Neural cell (in vitro differentiated cells): ENCODE results near the gene OR2J3. TPM values are rescaled to one million over a fixed set of nuclear protein-coding genes. Genes with fewer than 3 reads are reported as not detected.

ENCODE experiments used
- H2AFZ ChIP-seq: fragments of 200-600, 300-800 bp; sonication (generic), shearing (Covaris generic); 2 replicates; pipeline ENCODE4 v1.6.0; 2014; ENCODE audit warnings: low read depth, mild to moderate bottlenecking, antibody characterized with exemption, low read length, moderate library complexity
- H3F3A ChIP-seq: fragments of 200-600 bp; shearing (Covaris generic); 2 replicates; pipeline ENCODE4 v1.6.1; 2016; ENCODE audit warnings: mild to moderate bottlenecking, moderate library complexity, mixed read lengths, antibody characterized with exemption, low read length; ENCODE audit not compliant: insufficient read depth, poor library complexity, severe bottlenecking
- H3K27ac ChIP-seq: fragments of 200-600, 300-800 bp; sonication (generic), shearing (Covaris generic); 2 replicates; pipeline ENCODE4 v1.5.1; 2014; ENCODE audit warnings: mild to moderate bottlenecking, low read length, moderate library complexity
- H3K27me3 ChIP-seq: fragments of 300-800, 200-600 bp; sonication (generic), shearing (Covaris generic); 2 replicates; pipeline ENCODE4 v1.6.0; 2014; ENCODE audit warnings: mild to moderate bottlenecking, low read depth, low read length, moderate library complexity; ENCODE audit not compliant: insufficient read depth
- H3K36me3 ChIP-seq: fragments of 300-800, 200-600 bp; sonication (generic), shearing (Covaris generic); 2 replicates; pipeline ENCODE4 v1.5.1; 2014; ENCODE audit warnings: mild to moderate bottlenecking, antibody characterized with exemption, low read length, moderate library complexity; ENCODE audit not compliant: insufficient read depth
- H3K4me2 ChIP-seq: fragments of 300-800, 200-600 bp; sonication (generic), shearing (Covaris generic); 2 replicates; pipeline ENCODE4 v1.6.0; 2014; ENCODE audit warnings: mild to moderate bottlenecking, low read length
- H3K4me3 ChIP-seq: fragments of 300-800, 200-600 bp; sonication (generic), shearing (Covaris generic); 2 replicates; pipeline ENCODE4 v1.5.1; 2014; ENCODE audit warnings: mild to moderate bottlenecking, low read length, moderate library complexity
- H3K79me2 ChIP-seq: fragments of 200-600 bp; shearing (Covaris generic); replicated peaks from 2 replicates; pipeline ENCODE4 v1.6.0; 2014; ENCODE audit warnings: mild to moderate bottlenecking, low read length, moderate library complexity; ENCODE audit not compliant: insufficient read depth
- H3K9ac ChIP-seq: fragments of 300-800, 200-600 bp; sonication (generic), shearing (Covaris generic); 2 replicates; pipeline ENCODE4 v1.6.1; 2016; ENCODE audit warnings: mild to moderate bottlenecking, low read length, mixed read lengths
- H3K9me2 ChIP-seq: fragments of 200-600 bp; shearing (Covaris generic); 2 replicates; pipeline ENCODE4 v1.6.1; 2016; ENCODE audit warnings: mild to moderate bottlenecking, low read length, mixed read lengths; ENCODE audit not compliant: insufficient read depth
- H3K9me3 ChIP-seq: fragments of 200-600, 300-800 bp; sonication (generic), shearing (Covaris generic); 2 replicates; pipeline ENCODE4 v1.6.1; 2016; ENCODE audit warnings: mild to moderate bottlenecking, mixed run types, low read length, moderate library complexity, mixed read lengths
- H4K20me1 ChIP-seq: fragments of 200-600 bp; shearing (Covaris generic); 2 replicates; pipeline ENCODE4 v1.6.1; 2016; ENCODE audit warnings: mild to moderate bottlenecking, mixed run types; ENCODE audit not compliant: insufficient read depth
- CTCF ChIP-seq: fragments of 450-650 bp; IDR thresholded peaks from 2 replicates; pipeline ENCODE4 v1.5.1; 2014; ENCODE audit warnings: antibody characterized with exemption, mild to moderate bottlenecking, moderate library complexity; ENCODE audit not compliant: poor library complexity, severe bottlenecking
- EP300 ChIP-seq: fragments of 450-650 bp; conservative IDR thresholded peaks from 2 replicates; pipeline ENCODE4 v1.6.1; 2014; ENCODE audit warnings: antibody characterized with exemption, mild to moderate bottlenecking, moderate library complexity; ENCODE audit not compliant: poor library complexity, severe bottlenecking
- EZH2 ChIP-seq: fragments of 200-600, 300-800 bp; shearing (Covaris generic), sonication (generic); IDR thresholded peaks from 2 replicates; pipeline ENCODE4 v1.6.1; 2014; ENCODE audit warnings: antibody characterized with exemption, low read length, borderline replicate concordance, mild to moderate bottlenecking; ENCODE audit not compliant: insufficient read depth, poor library complexity, severe bottlenecking
- MXI1 ChIP-seq: fragments of 450-650 bp; conservative IDR thresholded peaks from 2 replicates; pipeline ENCODE4 v1.6.1; 2014; ENCODE audit warnings: antibody characterized with exemption, mild to moderate bottlenecking; ENCODE audit not compliant: poor library complexity, severe bottlenecking
- POLR2AphosphoS5 ChIP-seq: IDR thresholded peaks from 2 replicates; pipeline ENCODE4 v1.6.1; 2012
- RAD21 ChIP-seq: fragments of 450-650 bp; conservative IDR thresholded peaks from 2 replicates; pipeline ENCODE4 v1.6.1; 2014; ENCODE audit warnings: antibody characterized with exemption, mild to moderate bottlenecking, moderate library complexity
- SMC3 ChIP-seq: fragments of 450-650 bp; conservative IDR thresholded peaks from 2 replicates; pipeline ENCODE4 v1.6.1; 2014; ENCODE audit warnings: antibody characterized with exemption, mild to moderate bottlenecking, moderate library complexity; ENCODE audit not compliant: poor library complexity
- TAF1 ChIP-seq: IDR thresholded peaks from 2 replicates; pipeline ENCODE4 v1.6.1; 2012; ENCODE audit warnings: low read depth
- polyA plus RNA-seq: library from polyadenylated mRNA; depleted of rRNA; stranded (reverse); fragments of >200 nt; gene quantifications from 2 replicates; pipeline ENCODE4 v1.2.3, GENCODE V29; 2014
- TF ChIP-seq, protein P1 (sequence below): IDR thresholded peaks from 2 replicates; pipeline ENCODE4 v1.6.1; 2012; ENCODE audit warnings: borderline replicate concordance

Gene OR2J3
- polyA plus RNA-seq, 1 donor from 2014 or later, result not detected

DNA sequence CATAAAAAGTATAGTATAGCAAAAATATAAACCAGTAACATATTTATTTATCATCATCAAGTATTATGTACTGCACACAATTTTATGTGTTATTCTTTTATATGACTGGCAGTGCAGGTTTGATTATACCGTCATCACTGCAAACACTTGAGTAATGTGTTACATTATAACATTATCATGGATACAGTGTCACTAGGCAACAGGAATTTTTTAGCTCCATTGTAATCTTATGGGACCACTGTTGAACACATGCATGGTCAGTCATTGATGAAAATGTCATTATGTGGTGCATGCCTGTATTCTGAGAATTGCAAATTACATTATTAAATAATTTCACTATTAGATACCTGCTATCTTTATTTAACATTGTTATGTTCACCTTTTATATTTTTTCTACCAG lies 33.7 kb downstream of the OR2J3 start:
- Histone ChIP-seq H3K9me2 (no peaks in the 10 kb centered on the region), H3K36me3 (no peaks in the 10 kb centered on the region), H3K9me3 (peaks cover 7% of the 10 kb centered on the region), H3K27me3 (no peaks in the 10 kb centered on the region), H3F3A (no peaks in the 10 kb centered on the region), H3K9ac (no peak overlapping the region), H4K20me1 (no peaks in the 10 kb centered on the region), H3K4me2 (no peak overlapping the region), H3K79me2 (no peaks in the 10 kb centered on the region), H3K27ac (no peak overlapping the region), H2AFZ (no peak overlapping the region), H3K4me3 (no peak overlapping the region)
- TF ChIP-seq MXI1 (no peak), TAF1 (no peak), SMC3 (no peak), EZH2 (no peak), EP300 (no peak), CTCF (no peak), POLR2AphosphoS5 (no peak), RAD21 (no peak)
- TF ChIP-seq, protein P1, sequence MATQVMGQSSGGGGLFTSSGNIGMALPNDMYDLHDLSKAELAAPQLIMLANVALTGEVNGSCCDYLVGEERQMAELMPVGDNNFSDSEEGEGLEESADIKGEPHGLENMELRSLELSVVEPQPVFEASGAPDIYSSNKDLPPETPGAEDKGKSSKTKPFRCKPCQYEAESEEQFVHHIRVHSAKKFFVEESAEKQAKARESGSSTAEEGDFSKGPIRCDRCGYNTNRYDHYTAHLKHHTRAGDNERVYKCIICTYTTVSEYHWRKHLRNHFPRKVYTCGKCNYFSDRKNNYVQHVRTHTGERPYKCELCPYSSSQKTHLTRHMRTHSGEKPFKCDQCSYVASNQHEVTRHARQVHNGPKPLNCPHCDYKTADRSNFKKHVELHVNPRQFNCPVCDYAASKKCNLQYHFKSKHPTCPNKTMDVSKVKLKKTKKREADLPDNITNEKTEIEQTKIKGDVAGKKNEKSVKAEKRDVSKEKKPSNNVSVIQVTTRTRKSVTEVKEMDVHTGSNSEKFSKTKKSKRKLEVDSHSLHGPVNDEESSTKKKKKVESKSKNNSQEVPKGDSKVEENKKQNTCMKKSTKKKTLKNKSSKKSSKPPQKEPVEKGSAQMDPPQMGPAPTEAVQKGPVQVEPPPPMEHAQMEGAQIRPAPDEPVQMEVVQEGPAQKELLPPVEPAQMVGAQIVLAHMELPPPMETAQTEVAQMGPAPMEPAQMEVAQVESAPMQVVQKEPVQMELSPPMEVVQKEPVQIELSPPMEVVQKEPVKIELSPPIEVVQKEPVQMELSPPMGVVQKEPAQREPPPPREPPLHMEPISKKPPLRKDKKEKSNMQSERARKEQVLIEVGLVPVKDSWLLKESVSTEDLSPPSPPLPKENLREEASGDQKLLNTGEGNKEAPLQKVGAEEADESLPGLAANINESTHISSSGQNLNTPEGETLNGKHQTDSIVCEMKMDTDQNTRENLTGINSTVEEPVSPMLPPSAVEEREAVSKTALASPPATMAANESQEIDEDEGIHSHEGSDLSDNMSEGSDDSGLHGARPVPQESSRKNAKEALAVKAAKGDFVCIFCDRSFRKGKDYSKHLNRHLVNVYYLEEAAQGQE, result no peak

GRCh38 chr6:29142309-29142708 lies 34.5 kb downstream of the OR2J3 start:
- Histone ChIP-seq H4K20me1 (no peaks in the 10 kb centered on the region), H3F3A (no peaks in the 10 kb centered on the region), H3K27ac (no peak overlapping the region), H3K9me3 (peaks cover 7% of the 10 kb centered on the region), H3K4me2 (no peak overlapping the region), H2AFZ (no peak overlapping the region), H3K27me3 (no peaks in the 10 kb centered on the region), H3K4me3 (no peak overlapping the region), H3K9ac (no peak overlapping the region), H3K79me2 (no peaks in the 10 kb centered on the region), H3K9me2 (no peaks in the 10 kb centered on the region), H3K36me3 (no peaks in the 10 kb centered on the region)
- no peak for TF ChIP-seq MXI1
- TF ChIP-seq POLR2AphosphoS5, result no peak
- TF ChIP-seq RAD21, result no peak
- TF ChIP-seq SMC3, result no peak
- TF ChIP-seq EP300, result no peak
- TF ChIP-seq TAF1, result no peak
- TF ChIP-seq EZH2, result no peak
- TF ChIP-seq CTCF, result no peak
- TF ChIP-seq, protein P1, result no peak
